K562 (cell line): ENCODE measurements around the gene PIH1D1. TPM values are rescaled to one million over a fixed set of nuclear protein-coding genes. Genes with fewer than 3 reads are reported as not detected.

ENCODE experiments used
- CREB1 ChIP-seq, 2 experiments: sonication (generic) in 1 of 2; formaldehyde crosslinking in 1 of 2; IDR thresholded peaks; 2 replicates each; pipeline versions ENCODE4 v1.6.1 to v1.8.0; 2012 to 2022; ENCODE audit warnings: inconsistent platforms in 1 of 2, mild to moderate bottlenecking in 1 of 2, missing genetic modification reagents in 1 of 2, moderate library complexity in 1 of 2
- MAZ ChIP-seq, 2 experiments: fragments of 450-650 bp in 1 of 2; sonication (generic) in 1 of 2; formaldehyde crosslinking; IDR thresholded peaks in 1 of 2; conservative IDR thresholded peaks in 1 of 2; 2 replicates each; pipeline versions ENCODE4 v1.4.0 to v1.5.0; 2020; ENCODE audit warnings: mild to moderate bottlenecking in 1 of 2, missing genetic modification reagents in 1 of 2
- MBD2 ChIP-seq: sonication (generic); IDR thresholded peaks from 2 replicates; pipeline ENCODE4 v1.6.1; 2016; ENCODE audit warnings: low read depth, borderline replicate concordance
- MCM2 ChIP-seq: fragments of 450-650 bp; IDR thresholded peaks from 2 replicates; pipeline ENCODE4 v1.6.1; 2017; ENCODE audit warnings: low read depth, mild to moderate bottlenecking
- NFE2L1 ChIP-seq: fragments of 450-650 bp; IDR thresholded peaks from 2 replicates; pipeline ENCODE4 v1.6.1; 2016; ENCODE audit warnings: missing genetic modification characterization, low read depth, mild to moderate bottlenecking, missing compliant biosample characterization, moderate library complexity, borderline replicate concordance
- RBM34 ChIP-seq: fragments of 200-400 bp; formaldehyde crosslinking; IDR thresholded peaks from 2 replicates; pipeline ENCODE4 v1.6.1; 2018; ENCODE audit warnings: low read length, borderline replicate concordance; ENCODE audit not compliant: insufficient read depth
- RHOXF2B ChIP-seq: fragments of 250-450 bp; sonication (Bioruptor Pico); conservative IDR thresholded peaks from 2 replicates; pipeline ENCODE4 v1.5.1; 2021
- SLC30A9 ChIP-seq: fragments of 250-450 bp; sonication (Bioruptor Pico); IDR thresholded peaks from 2 replicates; pipeline ENCODE4 v1.8.0; 2022; ENCODE audit warnings: mild to moderate bottlenecking, moderate library complexity
- TRIM24 ChIP-seq, 2 experiments: fragments of 450-650 bp; IDR thresholded peaks; 2 replicates each; pipeline ENCODE4 v1.6.1; 2016
- ZBTB7A ChIP-seq: IDR thresholded peaks from 2 replicates; pipeline ENCODE4 v1.6.1; 2011; ENCODE audit warnings: low read depth, mild to moderate bottlenecking, low read length, moderate library complexity, borderline replicate concordance; ENCODE audit not compliant: control insufficient read depth
- ZC3H11A ChIP-seq: IDR thresholded peaks from 2 replicates; pipeline ENCODE4 v1.6.1; 2012; ENCODE audit warnings: low read depth, low read length, improper control_type of control experiment
- ZNF133 ChIP-seq: fragments of 250-450 bp; sonication (Bioruptor Pico); IDR thresholded peaks from 2 replicates; pipeline ENCODE4 v1.4.0; 2020; ENCODE audit warnings: mild to moderate bottlenecking
- ZNF408 ChIP-seq: fragments of 250-450 bp; sonication (Bioruptor Pico); IDR thresholded peaks from 2 replicates; pipeline ENCODE4 v1.4.0; 2020; ENCODE audit warnings: low read depth, mild to moderate bottlenecking, moderate library complexity
- ZNF584 ChIP-seq: fragments of 200-800 bp; sonication (Bioruptor generic); IDR thresholded peaks from 2 replicates; pipeline ENCODE4 v1.6.1; 2016; ENCODE audit warnings: low read depth, mild to moderate bottlenecking, missing genetic modification characterization, missing compliant biosample characterization
- ZSCAN29 ChIP-seq: fragments of 450-650 bp; IDR thresholded peaks from 2 replicates; pipeline ENCODE4 v1.6.1; 2017
- polyA plus RNA-seq, 8 experiments: library from polyadenylated mRNA; depleted of rRNA in 4 of 8; stranded (reverse) in 5 of 8; unstranded in 3 of 8; fragments of >200 nt; fragmentation: Nextera tagmentation in 2 of 8; fragmentation: Illumina TruSeq in 1 of 8; extraction: Ambion mirVana in 2 of 8; extraction: Trizol in 1 of 8; gene quantifications; 2 replicates each; pipeline versions ENCODE4 v1.2.1 to v1.2.3, GENCODE V29; 2011 to 2014; ENCODE audit warnings: inconsistent platforms in 1 of 8, missing spikeins in 1 of 8
- total RNA-seq, 7 experiments: library from RNA; depleted of rRNA in 6 of 7; stranded (reverse); fragments of >200 nt in 6 of 7; fragmentation: Illumina TruSeq in 2 of 7; extraction: Trizol in 2 of 7; gene quantifications; 2 replicates each; pipeline versions ENCODE4 v1.2.1 to v1.2.3, GENCODE V29; 2011 to 2021; ENCODE audit warnings: low replicate concordance in 1 of 7
- TF ChIP-seq, protein P1 (sequence below): fragments of 250-450 bp; sonication (Bioruptor Pico); IDR thresholded peaks from 2 replicates; pipeline ENCODE4 v1.5.0; 2021; ENCODE audit warnings: mild to moderate bottlenecking, borderline replicate concordance
- TF ChIP-seq, protein P2 (sequence below): sonication (generic); formaldehyde crosslinking; IDR thresholded peaks from 2 replicates; pipeline ENCODE4 v1.8.0; 2022; ENCODE audit warnings: missing genetic modification reagents, mild to moderate bottlenecking, moderate library complexity, borderline replicate concordance
- TF ChIP-seq, protein P3 (sequence below): sonication (generic); formaldehyde crosslinking; IDR thresholded peaks from 2 replicates; pipeline ENCODE4 v1.9.0; 2022; ENCODE audit warnings: mild to moderate bottlenecking, missing genetic modification reagents
- TF ChIP-seq, protein P4 (sequence below): fragments of 250-450 bp; sonication (Bioruptor Pico); IDR thresholded peaks from 2 replicates; pipeline ENCODE4 v1.4.0; 2020; ENCODE audit warnings: mild to moderate bottlenecking, moderate library complexity

Gene PIH1D1
- total and polyA plus RNA-seq, 9 of the 15 experiments (the other 6 are each of a cell fraction or from before 2014, with no cell fraction given) = 26.5 to 224 (median 137) TPM

DNA sequence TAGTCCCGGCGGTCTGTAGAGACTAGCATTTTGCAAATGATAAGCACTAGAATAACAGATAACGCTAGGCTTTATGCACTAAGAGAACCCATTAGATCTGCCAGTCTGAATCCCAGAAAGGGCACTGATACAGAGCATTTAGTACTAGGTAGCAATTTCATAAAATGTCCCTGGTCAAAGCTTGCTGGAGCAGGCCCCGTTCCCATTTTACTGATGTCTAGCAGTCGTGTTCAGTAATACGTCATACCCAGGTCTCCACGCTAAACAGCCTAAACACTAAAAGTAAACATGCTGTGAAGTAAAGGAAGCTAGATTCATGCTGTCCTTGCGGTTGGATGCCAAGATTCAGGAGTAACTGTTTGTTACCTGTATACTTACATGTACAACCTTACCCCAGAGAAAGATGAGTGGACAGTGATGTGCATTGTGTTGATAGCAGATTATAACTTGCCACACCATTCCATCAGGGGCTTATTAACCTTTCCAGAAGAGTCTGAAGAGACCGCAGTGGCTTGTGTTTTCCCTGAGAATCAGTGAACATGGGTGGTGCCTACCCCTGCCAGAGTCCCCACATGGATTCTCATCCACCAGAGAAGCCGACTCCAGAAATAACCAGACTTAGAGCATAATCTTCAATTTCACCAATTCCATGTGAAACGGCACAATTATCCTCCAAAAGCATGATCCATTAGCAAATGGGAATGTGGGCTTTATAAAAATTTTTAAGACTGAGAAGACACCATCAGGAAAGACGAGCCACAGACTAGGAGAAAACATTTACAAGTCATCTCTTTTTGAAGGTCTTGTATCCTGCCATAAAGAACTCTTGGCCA, 41.2 kb upstream of the PIH1D1 start (continued):
- no peak for TF ChIP-seq ZBTB7A
- no peak for TF ChIP-seq NFE2L1 (tag)
- no peak for TF ChIP-seq TRIM24 (IDR thresholded peaks at IDR 0.05)
- no peak for TF ChIP-seq ZNF408 (CRISPR knock-in tag)
- TF ChIP-seq MAZ (CRISPR knock-in tag; conservative IDR thresholded peaks at IDR 0.05 in 1 of 2, IDR thresholded peaks at IDR 0.05 in 1 of 2) = peak in 1 of 2 experiments; percentile 18; a peak in 1 of 4 replicates
- no peak for TF ChIP-seq MCM2
- no peak for TF ChIP-seq ZNF584
- TF ChIP-seq MBD2 = peak; percentile 52
- no peak for TF ChIP-seq ZC3H11A
- TF ChIP-seq, protein P1, sequence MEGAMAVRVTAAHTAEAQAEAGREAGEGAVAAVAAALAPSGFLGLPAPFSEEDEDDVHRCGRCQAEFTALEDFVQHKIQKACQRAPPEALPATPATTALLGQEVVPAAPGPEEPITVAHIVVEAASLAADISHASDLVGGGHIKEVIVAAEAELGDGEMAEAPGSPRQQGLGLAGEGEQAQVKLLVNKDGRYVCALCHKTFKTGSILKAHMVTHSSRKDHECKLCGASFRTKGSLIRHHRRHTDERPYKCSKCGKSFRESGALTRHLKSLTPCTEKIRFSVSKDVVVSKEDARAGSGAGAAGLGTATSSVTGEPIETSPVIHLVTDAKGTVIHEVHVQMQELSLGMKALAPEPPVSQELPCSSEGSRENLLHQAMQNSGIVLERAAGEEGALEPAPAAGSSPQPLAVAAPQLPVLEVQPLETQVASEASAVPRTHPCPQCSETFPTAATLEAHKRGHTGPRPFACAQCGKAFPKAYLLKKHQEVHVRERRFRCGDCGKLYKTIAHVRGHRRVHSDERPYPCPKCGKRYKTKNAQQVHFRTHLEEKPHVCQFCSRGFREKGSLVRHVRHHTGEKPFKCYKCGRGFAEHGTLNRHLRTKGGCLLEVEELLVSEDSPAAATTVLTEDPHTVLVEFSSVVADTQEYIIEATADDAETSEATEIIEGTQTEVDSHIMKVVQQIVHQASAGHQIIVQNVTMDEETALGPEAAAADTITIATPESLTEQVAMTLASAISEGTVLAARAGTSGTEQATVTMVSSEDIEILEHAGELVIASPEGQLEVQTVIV = no peak
- TF ChIP-seq ZNF133 = no peak
- TF ChIP-seq SLC30A9 (CRISPR knock-in tag) = no peak
- TF ChIP-seq RHOXF2B = peak; percentile 77; the same call in 1 of the 2 replicates
- TF ChIP-seq, protein P2, sequence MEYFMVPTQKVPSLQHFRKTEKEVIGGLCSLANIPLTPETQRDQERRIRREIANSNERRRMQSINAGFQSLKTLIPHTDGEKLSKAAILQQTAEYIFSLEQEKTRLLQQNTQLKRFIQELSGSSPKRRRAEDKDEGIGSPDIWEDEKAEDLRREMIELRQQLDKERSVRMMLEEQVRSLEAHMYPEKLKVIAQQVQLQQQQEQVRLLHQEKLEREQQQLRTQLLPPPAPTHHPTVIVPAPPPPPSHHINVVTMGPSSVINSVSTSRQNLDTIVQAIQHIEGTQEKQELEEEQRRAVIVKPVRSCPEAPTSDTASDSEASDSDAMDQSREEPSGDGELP = no peak; the same call in 1 of the 2 replicates
- TF ChIP-seq, protein P3, sequence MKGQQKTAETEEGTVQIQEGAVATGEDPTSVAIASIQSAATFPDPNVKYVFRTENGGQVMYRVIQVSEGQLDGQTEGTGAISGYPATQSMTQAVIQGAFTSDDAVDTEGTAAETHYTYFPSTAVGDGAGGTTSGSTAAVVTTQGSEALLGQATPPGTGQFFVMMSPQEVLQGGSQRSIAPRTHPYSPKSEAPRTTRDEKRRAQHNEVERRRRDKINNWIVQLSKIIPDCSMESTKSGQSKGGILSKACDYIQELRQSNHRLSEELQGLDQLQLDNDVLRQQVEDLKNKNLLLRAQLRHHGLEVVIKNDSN (CRISPR knock-in tag) = no peak
- peak; percentile 39; the same call in 1 of the 2 replicates for TF ChIP-seq CREB1 (IDR thresholded peaks at IDR 0.05)
- no peak for TF ChIP-seq CREB1 (CRISPR knock-in tag; IDR thresholded peaks at IDR 0.05)
- 0 out of 2 replicates have a peak, but pooled peaks have one; percentile 48 for TF ChIP-seq ZSCAN29
- TF ChIP-seq RBM34 = no peak
- TF ChIP-seq, protein P4, sequence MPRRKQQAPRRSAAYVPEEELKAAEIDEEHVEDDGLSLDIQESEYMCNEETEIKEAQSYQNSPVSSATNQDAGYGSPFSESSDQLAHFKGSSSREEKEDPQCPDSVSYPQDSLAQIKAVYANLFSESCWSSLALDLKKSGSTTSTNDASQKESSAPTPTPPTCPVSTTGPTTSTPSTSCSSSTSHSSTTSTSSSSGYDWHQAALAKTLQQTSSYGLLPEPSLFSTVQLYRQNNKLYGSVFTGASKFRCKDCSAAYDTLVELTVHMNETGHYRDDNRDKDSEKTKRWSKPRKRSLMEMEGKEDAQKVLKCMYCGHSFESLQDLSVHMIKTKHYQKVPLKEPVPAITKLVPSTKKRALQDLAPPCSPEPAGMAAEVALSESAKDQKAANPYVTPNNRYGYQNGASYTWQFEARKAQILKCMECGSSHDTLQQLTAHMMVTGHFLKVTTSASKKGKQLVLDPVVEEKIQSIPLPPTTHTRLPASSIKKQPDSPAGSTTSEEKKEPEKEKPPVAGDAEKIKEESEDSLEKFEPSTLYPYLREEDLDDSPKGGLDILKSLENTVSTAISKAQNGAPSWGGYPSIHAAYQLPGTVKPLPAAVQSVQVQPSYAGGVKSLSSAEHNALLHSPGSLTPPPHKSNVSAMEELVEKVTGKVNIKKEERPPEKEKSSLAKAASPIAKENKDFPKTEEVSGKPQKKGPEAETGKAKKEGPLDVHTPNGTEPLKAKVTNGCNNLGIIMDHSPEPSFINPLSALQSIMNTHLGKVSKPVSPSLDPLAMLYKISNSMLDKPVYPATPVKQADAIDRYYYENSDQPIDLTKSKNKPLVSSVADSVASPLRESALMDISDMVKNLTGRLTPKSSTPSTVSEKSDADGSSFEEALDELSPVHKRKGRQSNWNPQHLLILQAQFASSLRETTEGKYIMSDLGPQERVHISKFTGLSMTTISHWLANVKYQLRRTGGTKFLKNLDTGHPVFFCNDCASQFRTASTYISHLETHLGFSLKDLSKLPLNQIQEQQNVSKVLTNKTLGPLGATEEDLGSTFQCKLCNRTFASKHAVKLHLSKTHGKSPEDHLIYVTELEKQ (CRISPR knock-in tag) = no peak
